Measurements from ENCODE around the gene AGAP9.
"Not testable (repeated sequence)": the region's sequence is repeated elsewhere in the genome, so short reads cannot be mapped to it uniquely, and the experiment has no call there.

DNA sequence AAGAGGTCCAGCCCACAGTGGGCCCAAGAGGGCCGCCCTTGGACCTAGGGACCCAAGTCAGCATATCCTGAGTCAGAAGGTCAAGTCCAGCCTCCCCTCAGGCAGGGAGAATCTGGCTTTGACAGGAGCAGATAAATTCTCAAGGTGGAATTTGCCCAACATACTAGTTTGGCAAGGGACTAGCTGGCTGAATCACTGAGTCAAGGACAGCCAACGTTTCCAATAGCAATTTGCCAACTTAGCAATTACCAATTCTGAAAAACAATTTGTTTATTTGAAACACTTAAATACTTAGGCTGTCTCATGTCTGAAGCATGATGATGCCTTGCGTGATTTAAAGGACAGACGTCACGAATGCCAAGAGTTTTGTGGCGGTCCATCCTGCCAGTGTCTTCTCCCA is 29.2 kb downstream of the AGAP9 start:
- TF ChIP-seq, protein P1, sequence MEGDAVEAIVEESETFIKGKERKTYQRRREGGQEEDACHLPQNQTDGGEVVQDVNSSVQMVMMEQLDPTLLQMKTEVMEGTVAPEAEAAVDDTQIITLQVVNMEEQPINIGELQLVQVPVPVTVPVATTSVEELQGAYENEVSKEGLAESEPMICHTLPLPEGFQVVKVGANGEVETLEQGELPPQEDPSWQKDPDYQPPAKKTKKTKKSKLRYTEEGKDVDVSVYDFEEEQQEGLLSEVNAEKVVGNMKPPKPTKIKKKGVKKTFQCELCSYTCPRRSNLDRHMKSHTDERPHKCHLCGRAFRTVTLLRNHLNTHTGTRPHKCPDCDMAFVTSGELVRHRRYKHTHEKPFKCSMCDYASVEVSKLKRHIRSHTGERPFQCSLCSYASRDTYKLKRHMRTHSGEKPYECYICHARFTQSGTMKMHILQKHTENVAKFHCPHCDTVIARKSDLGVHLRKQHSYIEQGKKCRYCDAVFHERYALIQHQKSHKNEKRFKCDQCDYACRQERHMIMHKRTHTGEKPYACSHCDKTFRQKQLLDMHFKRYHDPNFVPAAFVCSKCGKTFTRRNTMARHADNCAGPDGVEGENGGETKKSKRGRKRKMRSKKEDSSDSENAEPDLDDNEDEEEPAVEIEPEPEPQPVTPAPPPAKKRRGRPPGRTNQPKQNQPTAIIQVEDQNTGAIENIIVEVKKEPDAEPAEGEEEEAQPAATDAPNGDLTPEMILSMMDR (IDR thresholded peaks at IDR 0.05) = not testable (repeated sequence)
- not testable (repeated sequence) for TF ChIP-seq POLR2A (IDR thresholded peaks at IDR 0.05)

Measured in Peyer's patch (tissue), 4 donors.